ENCODE data around the gene NHS.
"Not testable (repeated sequence)": the region's sequence is repeated elsewhere in the genome, so short reads cannot be mapped to it uniquely, and the experiment has no call there.

Gene NHS

DNA sequence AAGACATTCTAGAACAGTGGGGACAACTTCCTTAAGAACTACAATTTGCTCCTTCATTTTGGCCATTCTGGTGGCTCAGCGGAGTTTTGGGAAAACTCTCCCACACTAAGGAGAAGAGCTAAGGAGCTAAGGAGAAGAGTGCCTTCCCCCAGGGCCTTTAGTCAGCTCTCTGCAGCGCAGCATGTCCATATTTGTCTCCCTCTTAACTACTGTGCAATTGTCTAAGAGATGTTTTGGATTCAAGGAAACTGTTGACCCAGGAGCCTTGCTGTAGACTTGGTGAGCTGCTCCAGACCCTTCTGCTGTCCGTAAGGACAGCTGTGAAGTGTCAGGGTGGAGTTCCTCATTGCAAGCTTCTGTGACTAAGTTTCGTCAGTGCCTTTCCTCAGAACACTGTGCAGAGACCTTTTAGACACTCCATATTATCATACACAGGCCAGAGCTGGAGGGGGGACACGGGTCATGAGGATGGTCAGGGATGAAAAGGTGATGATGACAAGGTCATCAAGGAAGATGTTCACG, 179.0 kb downstream of the NHS start:
- no peak for DNase-seq

DNA sequence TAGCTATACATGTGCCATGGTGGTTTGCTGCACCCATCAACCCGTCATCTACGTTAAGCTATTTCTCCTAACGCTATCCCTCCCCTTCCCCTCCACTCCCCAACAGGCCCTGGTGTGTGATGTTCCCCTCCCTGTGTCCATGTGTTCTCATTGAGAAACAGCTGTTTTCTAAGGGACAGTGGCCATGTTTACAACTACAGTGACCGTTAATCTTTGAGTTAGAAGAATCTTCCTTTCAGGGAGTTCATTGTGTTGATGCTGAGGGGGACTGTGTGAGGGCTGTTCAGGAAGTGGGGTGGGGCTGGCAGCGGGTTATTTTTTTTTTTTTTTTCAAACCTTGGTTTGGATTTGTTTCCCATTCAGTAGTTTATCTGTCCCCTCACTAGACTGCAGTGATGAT, 179.9 kb downstream of the NHS start:
- DNase-seq = no peak

DNA sequence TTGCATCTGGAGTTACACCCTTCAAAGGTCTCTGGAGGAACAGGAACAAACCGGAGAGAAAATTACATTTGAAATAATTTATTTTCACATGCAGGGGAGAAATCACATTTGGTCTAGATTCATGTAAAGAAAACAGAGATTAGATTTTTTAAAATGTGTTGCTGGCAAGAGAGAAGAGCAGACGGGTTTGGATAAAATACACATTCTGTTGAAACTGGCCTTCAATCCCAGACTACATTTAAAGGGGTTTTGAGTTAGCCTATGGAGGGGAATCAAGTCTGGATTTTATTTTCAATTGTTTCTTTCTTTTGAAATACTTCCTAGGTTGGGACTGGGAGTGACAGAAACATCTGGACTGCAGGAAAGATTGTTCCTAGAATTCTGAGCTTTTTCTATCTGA, 180.8 kb downstream of the NHS start:
- no peak for DNase-seq

DNA sequence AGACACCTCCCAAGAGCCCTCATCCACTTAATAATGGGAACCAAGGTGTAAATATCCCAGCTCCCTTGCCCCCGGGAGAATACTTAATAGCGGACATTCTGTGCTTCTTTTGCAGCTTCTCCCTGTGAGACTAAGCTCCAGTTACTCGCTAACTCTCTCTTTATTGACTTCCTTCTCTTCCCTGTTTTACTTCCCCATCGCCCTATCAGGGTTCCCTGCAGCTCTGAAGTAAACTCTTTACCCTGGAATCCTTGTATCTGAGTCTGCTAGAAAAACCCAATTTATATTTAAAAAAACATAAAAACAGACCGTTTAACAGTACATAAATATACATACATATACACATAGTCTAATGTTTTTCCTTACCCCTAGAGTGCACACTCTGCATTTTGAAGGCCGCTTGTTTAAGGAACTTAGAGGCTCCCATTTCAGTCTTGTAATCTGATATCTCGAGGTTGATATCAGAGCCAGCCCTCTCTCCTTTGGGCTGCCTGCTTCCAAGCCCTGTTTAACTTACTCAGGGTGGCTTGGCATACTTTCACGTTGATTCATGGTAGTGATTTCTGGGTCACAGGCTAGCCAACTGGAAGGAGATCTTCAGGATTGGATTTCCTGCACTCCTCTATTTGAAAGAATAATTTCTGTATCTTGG, 184.9 kb downstream of the NHS start:
- DNase-seq = no peak

DNA sequence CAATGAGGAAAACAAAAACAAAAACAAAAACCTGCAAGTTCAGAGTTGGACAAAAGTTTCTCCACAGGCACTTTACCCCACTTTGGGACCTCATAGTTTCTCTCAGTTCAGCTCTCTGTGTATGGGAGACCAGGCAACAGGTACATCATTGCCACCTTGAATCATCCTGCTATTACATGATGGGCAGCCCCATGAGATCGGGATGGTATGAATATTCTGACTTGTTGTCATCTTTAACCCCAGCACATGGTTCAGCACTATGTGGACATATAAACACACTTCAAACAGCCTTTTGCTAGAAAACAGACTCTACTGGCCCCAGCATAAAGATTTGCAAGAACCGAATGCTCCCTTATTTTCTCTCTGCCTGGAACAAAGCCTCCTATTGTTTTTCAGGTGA, 185.4 kb downstream of the NHS start:
- no peak for DNase-seq

DNA sequence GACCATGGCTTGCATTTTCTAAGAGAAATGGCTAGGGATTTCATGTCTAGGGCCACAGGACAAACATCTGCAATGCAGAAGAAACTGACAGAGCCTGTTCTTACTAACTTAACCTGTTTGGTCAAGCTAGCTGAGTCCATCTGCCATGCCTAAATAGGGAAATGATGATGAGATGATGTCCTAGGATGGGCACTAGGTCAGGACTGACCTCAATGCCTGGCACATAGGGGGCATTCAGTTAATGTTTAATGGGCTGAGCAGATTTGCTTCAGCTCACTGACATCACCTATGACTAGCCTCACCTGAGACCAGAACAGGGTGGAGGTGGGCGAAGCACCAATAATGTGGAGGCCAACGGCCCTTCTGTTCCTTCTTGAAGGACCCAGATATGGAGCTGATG, 188.1 kb downstream of the NHS start:
- DNase-seq = no peak

DNA sequence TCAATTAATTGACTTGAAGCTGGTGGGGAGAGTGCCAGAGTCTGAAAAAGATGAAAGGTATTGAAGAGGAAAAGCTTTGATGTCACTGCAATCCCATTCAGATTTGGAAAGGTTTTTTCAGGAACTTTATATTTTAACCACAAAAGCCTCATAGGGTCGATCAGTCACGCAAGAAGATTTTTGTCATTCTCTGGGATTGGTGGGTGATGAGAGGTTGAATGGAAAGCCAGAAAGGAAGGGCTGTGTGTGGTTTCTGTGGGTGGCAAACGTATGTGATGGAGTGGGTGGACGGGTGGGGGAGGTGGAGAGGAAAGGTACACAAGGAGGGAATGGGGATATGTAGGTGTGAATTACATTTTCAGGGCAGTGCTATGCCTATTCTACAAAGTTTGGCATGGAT, 188.5 kb downstream of the NHS start:
- DNase-seq = no peak

DNA sequence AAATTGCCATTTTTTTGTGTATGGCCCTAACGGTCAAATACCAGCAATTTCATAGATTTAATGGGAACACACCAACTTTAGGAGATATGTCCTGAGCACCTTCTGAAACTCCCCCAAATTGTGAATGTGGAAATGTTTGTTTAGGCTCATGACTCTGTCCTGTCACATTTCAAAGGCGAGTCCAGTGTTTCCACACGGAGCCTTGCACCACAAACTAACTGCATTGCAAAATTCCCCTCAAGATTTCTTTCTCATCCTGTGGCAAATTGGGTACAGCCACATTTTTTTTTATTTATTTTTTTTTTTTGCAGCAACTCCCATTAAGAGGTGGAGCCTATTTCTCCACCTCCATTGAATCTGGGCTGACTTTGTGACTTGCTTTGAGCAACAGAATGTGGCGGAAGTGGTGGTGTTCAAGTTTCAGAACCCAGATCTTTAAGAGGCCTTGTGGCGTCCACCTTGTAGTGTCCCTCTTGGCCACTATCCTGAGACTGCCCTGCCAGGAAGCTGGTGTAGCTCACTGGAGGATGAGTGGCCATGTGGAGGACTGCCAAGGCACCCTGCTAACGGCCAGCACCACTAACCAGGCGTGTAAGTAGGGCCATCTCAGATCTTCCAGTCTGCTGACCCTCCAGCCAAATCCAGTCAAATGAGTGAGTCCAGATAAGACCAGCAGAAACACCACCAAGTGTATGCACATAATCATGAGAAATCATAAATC, 189.8 kb downstream of the NHS start:
- DNase-seq = no peak

DNA sequence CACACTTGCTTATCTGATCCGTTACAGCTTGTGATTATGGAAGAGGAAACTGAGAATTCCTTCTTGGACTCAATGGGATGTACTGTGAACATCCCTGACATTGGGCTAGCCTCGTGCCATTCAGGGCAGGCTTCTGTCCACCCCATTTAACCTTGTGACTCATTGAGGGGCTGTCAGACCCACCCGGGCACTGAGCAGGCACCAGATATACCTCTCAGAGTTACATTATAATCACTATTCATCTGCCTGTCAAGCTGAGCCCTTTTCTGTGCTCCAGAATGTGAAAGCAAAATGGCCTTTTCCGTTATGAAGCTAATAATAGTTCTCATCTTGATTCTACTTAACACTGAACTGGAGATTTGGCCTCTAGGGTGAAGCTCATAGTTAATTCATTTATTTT, 191.7 kb downstream of the NHS start:
- no peak for DNase-seq

DNA sequence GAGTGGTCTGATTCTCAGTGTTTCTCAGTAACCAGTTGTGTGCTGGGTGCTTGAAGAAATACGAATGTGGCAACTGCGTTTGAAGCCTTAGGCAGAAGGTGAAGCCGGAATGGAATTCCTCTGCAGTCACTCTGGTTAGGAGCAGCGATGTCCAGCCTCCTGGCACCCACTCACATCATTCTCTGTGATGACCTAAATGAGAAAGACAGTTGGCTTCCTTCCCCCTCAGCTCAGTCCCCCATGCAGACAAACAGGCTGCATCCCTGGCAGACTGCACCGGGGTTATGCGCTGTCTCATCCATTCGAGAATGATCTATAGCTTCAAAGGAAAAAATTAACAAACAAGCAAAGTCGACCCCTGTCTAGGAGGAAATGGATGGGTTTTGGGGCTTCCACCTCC, 192.2 kb downstream of the NHS start:
- DNase-seq = no peak

DNA sequence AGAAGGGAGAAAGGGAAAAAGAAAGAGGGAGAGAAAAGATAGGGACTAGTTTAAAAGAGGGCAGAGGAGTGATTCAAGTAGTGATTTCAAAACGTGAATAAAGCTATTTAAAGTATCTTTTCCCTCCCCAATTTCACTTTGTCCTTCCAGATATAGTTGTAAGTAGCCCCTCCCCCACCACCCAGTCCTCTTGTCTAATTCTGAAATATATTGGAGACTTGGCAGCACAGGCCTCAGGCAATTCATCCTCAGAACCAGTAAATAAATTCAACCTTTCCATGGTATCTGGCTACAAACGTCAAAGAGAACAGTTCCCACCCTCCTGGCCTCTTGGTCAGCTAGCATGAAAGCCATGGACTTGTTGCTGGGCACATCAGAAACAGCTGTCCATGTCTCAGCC, 192.8 kb downstream of the NHS start:
- no peak for DNase-seq

DNA sequence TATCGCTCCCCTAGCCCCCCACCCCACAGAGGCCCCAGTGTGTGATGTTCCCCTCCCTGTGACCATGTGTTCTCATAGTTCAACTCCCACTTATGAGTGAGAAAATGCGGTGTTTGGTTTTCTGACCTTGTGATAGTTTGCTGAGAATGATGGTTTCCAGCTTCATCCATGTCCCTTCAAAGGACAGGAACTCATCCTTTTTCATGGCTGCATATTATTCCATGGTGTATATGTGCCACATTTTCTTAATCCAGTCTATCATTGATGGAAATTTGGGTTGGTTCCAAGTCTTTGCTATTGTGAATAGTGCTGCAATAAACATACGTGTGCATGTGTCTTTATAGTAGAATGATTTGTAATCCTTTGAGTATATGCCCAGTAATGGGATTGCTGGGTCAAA, 193.8 kb downstream of the NHS start:
- DNase-seq = not testable (repeated sequence)

DNA sequence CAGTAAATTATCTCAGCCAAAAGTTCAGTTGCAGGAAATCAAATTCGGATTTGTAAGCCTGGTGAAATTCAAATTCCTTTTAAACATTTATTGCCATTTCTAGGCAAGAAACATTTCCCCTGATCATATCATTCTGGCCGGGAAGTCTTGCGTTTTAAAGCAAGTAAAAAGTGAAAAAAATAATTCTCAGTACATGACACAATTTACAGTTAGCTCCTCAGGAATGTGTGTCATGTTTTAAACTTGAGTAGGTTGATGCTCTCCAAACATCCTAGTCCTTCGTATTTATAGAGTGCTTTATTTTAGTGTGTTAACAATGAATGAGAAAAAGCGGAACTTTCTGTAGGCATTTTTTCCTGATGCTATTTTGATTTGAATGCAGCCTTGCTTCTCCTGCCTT, 204.0 kb downstream of the NHS start:
- DNase-seq = no peak

DNA sequence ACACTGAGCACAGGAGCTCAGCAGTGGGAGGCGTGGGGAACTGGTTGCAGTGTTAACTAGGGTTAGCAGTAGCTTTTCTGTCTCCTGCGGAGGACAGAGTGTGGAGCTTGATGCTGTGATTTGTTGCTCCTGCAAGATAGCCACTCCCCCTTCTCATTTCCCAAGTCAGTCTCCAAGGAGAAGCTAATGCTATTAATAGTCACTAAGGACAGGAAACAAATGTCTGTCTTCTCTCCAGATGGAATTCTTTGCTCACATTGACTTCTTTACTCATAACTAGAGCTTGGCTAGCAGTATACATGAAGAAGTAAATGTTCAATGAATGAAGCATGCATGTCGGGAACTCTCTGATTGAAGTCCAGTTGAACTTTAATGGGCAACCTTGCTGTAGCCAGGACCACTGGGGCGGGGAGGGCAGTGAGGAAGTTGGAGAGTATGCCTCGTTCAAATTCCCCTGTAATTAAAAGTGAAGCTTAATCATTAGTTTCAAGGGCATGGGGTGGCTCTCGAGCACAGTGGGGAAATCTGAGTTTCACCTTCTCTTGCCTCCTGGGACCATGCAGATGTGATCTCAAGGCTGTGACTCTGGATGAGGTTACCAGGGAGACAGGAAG, 205.6 kb downstream of the NHS start:
- no peak for DNase-seq

DNA sequence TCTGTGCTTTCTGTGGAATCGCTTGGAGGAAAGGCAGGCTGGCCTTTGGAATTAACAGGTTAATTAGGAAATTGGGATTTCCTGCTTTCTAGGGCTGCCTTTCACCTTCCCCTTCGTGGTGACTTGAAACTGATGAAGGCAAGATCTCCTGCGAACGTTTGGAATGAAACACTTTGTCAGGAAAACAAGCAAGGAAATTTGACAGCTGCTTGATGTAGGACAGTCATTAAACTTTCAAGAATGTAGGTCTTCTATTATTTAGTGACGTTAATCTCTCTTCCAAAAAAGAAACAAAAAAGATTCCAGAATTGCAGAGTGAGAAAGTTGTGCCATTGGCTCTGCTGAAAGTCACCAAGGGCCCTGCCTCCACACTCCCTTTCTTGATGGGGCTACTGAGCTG, 206.6 kb downstream of the NHS start:
- DNase-seq = no peak

DNA sequence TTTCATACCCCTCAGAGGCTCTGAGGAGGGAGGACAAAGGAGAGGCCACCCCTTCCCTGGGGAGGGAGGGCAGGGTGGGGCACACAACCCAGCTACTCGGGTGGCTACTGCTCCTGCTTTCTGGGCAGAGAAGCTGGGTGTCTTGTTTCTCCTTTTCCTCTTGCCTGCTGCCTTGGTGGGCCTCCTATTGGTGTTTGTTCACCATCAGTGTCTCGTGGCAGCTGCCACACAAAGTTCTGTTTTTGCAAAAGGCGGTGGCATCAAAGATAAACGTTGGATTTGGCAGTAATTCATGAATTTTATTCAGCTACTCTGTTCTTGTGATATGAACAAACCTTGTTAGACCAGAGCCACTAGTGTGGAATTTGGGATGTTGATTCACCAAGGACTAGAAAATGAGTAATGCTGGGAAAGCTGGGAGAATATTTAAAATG, 209.3 kb downstream of the NHS start:
- DNase-seq = no peak

DNA sequence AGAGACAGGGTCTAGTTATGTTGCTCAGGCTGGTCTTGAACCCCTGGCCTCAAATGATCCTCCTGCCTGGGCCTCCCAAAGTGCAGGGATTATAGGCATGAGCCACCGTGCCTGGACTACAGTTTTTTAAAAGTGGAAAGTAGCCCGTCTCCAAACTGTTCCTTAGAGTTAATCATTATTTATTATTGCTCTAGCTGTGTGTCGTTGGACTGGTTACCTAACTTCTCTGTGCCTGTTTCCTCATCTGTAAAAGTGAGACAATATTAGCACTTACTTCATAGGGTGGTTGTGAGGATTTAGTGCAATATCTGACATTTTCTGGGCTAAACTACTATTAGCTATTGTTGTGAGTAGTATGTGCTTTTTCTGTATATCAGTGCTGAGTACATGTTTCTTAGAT, 210.0 kb downstream of the NHS start:
- DNase-seq = no peak

DNA sequence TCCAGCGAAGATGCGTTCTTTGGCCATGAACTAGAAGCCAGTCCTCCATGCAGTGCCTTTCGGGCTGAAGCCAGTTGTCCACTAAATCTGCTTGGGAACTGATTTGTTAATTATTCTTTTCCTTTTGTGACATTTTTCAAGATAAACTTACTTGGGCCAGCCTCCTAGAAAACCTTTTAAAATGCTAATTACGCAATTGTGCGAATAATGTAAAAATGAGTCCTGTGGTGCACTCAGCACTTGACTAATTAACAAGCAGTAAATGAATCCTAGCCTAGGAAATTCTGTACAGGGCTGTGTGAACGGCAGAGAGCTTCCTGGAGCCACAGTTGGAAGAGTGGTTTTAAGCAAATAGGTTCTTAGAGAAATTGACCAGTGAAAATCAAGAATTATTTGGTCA, 212.4 kb downstream of the NHS start:
- DNase-seq = no peak

DNA sequence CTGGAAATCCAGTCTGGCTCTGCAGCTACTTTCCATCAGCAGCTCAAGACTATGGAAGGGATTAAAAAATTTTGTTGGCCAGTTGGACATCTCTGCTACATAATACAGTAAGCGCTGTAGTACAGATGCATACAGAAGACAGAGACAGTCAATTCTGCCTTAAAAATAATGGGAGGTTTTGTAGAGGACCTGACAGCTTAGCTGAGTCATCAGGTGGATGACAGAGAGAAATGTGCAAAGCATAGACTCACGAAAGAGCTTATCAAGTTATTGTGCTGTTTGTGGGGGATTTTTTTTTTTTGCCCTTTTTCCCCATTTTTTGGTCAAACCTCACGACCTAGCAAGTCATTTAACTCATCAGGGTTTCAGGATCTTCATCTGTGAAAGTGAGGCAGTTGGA, 213.3 kb downstream of the NHS start:
- DNase-seq = no peak

DNA sequence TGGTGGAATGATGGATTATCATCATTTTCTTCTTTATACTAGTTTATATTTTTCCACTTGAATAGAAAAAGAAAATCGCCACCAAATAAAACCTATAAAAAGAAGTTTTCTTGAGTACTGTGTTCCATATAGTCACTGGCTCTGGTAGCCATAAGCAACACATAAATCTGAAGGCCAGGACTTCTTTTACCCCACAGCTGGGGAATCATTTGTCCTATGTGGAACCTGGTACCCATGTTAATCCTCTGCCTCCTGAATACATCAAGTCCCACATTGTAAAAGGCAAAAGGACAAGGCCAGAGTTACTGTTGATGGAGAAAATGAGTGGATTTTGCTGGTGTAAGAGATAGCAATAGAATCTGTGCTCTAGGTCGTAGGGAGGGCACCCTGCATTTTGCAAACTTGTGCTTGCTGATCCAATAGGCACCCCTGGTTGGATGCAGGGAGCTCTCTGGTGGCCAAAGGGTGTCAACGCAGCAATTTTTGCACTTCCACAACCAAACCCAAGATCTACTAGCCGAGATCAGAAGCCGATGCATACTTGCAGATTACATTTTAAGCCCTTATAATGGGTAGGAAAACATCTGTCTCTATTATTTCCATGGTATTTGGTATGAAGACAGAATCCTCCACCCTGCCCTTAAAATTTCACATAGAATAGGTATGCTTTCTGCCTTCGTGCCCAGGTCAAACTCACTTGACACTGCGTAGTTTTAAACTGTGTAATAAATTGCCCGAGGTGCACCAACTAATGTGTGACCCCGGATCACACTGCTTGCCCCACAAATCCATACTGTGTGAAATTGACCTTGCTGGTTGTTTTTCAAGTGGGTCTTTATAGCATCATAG, 216.1 kb downstream of the NHS start:
- peak; percentile 9 for DNase-seq

DNA sequence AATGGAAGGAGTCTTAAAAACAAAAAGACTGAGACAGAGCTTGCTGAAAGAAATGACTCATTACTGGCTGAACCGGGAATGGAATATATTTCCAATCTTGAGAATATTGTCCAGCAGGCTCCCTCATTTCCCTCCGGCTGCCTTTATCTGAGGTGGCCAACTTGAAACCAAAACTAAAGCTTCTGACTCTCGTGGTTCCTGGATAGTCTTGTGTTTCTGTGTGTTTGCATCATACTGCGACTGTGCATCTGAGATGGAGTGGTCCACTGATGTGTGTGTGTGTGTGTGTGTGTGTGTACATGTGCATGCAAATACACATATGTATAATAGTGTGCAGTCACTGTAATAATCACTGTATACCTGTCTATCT, 216.7 kb downstream of the NHS start:
- no peak for DNase-seq

DNA sequence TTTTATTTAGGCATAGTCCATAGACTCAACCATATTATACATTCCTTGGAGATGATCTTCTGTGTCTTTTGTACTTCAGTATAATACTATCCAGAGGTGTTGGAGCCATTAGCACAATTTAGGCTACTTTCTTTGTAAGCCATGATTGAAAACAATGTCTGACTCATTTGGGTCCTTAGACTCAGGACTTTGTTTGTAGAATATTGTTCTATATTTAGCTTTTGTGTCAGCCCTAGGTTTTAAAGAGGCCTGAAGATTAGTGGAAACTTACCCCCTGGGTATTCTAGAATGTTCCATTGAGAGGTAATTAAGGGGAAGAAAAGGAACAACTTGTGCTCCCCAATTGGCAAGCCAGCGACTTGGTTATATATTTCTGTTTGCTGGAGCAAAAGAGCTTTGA, 217.1 kb downstream of the NHS start:
- DNase-seq = no peak

DNA sequence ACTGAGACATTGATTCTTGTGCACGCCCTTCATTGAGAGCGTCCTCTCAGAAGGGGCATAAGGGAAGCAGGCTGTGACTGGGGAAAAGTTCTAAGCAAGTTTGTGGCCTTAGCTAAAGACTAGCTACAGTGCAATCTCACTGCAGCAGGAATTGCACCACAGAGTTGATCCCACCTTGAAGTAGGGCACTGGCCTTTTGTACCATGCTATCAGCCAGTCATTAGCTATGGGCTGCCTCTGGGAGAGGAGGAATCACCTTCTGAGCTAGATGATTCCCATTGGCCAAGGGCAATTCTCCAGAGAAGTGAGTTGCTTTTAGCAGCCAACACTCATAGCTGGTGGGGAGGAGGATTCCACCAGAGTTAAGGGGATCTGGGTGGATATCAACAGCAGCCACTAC, 219.7 kb downstream of the NHS start:
- no peak for DNase-seq

Data from CD4-positive, alpha-beta T cell treated with Interleukin-4 for 4 hours (primary cell).